Activated CD4-positive, alpha-beta T cell treated with anti-CD3 and anti-CD28 coated beads for 36 hours (primary cell): Measurements from ENCODE around the gene CPNE1. TPM values are rescaled to one million over a fixed set of nuclear protein-coding genes. Genes with fewer than 3 reads are reported as not detected.
A peak's percentile ranks its signal among the peaks of the same experiment; 100 is the strongest.

ENCODE experiments used
- ATAC-seq: fragments of 200-7000 bp; cut with Tn5 transposase; one replicate; pipeline ENCODE4 v1.10.0; 2021; ENCODE audit warnings: mild to moderate bottlenecking, moderate library complexity
- CTCF ChIA-PET: fragments of 350-600 bp; sonication (Branson Sonifier 250); formaldehyde crosslinking; loops from one replicate; lab custom pipeline; 2021; ENCODE audit warnings: antibody characterized with exemption; lab: Charles Lee
- POLR2A ChIA-PET: fragments of 350-600 bp; sonication (Branson Sonifier 250); formaldehyde crosslinking; loops from one replicate; lab custom pipeline; 2021; ENCODE audit warnings: antibody characterized with exemption, inconsistent platforms; lab: Charles Lee
- DNase-seq: peaks from one replicate; pipeline ENCODE4 v3.0.0-alpha.2; 2020
- H3K27ac Mint-ChIP-seq: one replicate; pipeline ENCODE4 v1.8.0; 2021; ENCODE audit warnings: mixed read lengths
- H3K27me3 Mint-ChIP-seq: one replicate; pipeline ENCODE4 v1.8.0; 2021; ENCODE audit warnings: mixed read lengths
- H3K36me3 Mint-ChIP-seq: one replicate; pipeline ENCODE4 v1.8.0; 2021; ENCODE audit warnings: low read depth, mixed read lengths
- H3K4me1 Mint-ChIP-seq: one replicate; pipeline ENCODE4 v1.8.0; 2021; ENCODE audit warnings: mixed read lengths
- H3K4me3 Mint-ChIP-seq: one replicate; pipeline ENCODE4 v1.8.0; 2021; ENCODE audit warnings: mild to moderate bottlenecking, moderate library complexity, mixed read lengths
- H3K9me3 Mint-ChIP-seq: one replicate; pipeline ENCODE4 v1.8.0; 2021; ENCODE audit warnings: low read depth, mixed read lengths
- intact Hi-C, 2 experiments: fragments of 100-400 bp; cut with DNase I in 1 of 2; cut with micrococcal nuclease in 1 of 2; formaldehyde crosslinking; loops; one replicate each; pipeline versions ENCODE4 v1.14.2 to v1.15.1; 2022 to 2024; cut with DNase I, micrococcal nuclease
- total RNA-seq, 2 experiments: library from RNA; stranded (reverse); gene quantifications; one replicate each; pipeline ENCODE4 v1.2.3, GENCODE V29; 2021

The CPNE1 gene
- total RNA-seq, 2 experiments from 2014 or later = 249 to 258 TPM

GRCh38 chr20:35600176-35600992 lies 64.3 kb downstream of the CPNE1 start:
- ChIA-PET POLR2A (interaction anchor here (0.6 to 1.2 kb wide), 3 partner anchors 15 to 127 kb away, joined by 3 to 10 read pairs (median 6); partner anchors contain the start of gene SPAG4), CTCF (interaction anchor here (0.6 to 1.5 kb wide), 8 partner anchors 9 to 285 kb away, joined by 3 to 6 read pairs (median 4); partner anchors contain the start of gene SPAG4)
- ATAC-seq (peak; percentile 1), DNase-seq (peak; percentile 16)
- H3K9me3 Mint-ChIP-seq = no peaks in the 10 kb centered on the region
- intact Hi-C loops = loop anchor here (5.0 kb wide), 3 partner anchors 62 to 138 kb away; partner anchors contain the start of genes CPNE1 (in 1 of the 2), NFS1 (in 1 of the 2), RBM12 (in 1 of the 2) and ROMO1 (in 1 of the 2)
- peak overlapping the region; percentile 58 for H3K4me3 Mint-ChIP-seq
- peaks cover 23% of the 10 kb centered on the region for H3K27me3 Mint-ChIP-seq
- no peaks in the 10 kb centered on the region for H3K36me3 Mint-ChIP-seq
- peaks cover 5% of the 10 kb centered on the region for H3K4me1 Mint-ChIP-seq
- H3K27ac Mint-ChIP-seq = no peak overlapping the region

- H3K9me3 Mint-ChIP-seq = no peaks in the 10 kb centered on the region
- ATAC-seq (no peak), DNase-seq (no peak)
- peaks cover 23% of the 10 kb centered on the region for H3K27me3 Mint-ChIP-seq
- H3K36me3 Mint-ChIP-seq = no peaks in the 10 kb centered on the region
- ChIA-PET CTCF (no interaction called here), POLR2A (interaction anchor here (0.6 to 0.8 kb wide), 2 partner anchors 30 to 128 kb away, joined by 3 to 10 read pairs; no protein-coding TSS in a partner anchor)
- intact Hi-C loops = loop anchor here (5.0 kb wide), 3 partner anchors 63 to 137 kb away; partner anchors contain the start of genes CPNE1 (in 1 of the 2), NFS1 (in 1 of the 2), RBM12 (in 1 of the 2) and ROMO1 (in 1 of the 2)
- H3K27ac Mint-ChIP-seq = no peak overlapping the region
- H3K4me3 Mint-ChIP-seq = no peak overlapping the region
- peaks cover 5% of the 10 kb centered on the region for H3K4me1 Mint-ChIP-seq
These were observed 65.0 kb downstream of the CPNE1 start for GRCh38 chr20:35599776-35600120.

- POLR2A ChIA-PET = no interaction called here
- no peak for ATAC-seq
- CTCF ChIA-PET = interaction anchor here (0.6 kb wide), 1 partner anchor 20 kb away, joined by 3 read pairs; no protein-coding TSS in a partner anchor
These were observed 65.6 kb downstream of the CPNE1 start for GRCh38 chr20:35598899-35599775.

GRCh38 chr20:35598476-35598875 lies 66.2 kb downstream of the CPNE1 start:
- no peaks in the 10 kb centered on the region for H3K9me3 Mint-ChIP-seq
- POLR2A ChIA-PET = no interaction called here
- ATAC-seq (no peak), DNase-seq (no peak)
- H3K27ac Mint-ChIP-seq = no peak overlapping the region
- H3K4me3 Mint-ChIP-seq = no peak overlapping the region
- peaks cover 5% of the 10 kb centered on the region for H3K4me1 Mint-ChIP-seq
- intact Hi-C loops = no loop called here
- H3K36me3 Mint-ChIP-seq = no peaks in the 10 kb centered on the region
- H3K27me3 Mint-ChIP-seq = peaks cover 23% of the 10 kb centered on the region
- CTCF ChIA-PET = interaction anchor here (0.6 kb wide), 2 partner anchors 20 to 558 kb away, joined by 3 read pairs; no protein-coding TSS in a partner anchor

More at GRCh38 chr20:35598899-35599775, 65.6 kb downstream of the CPNE1 start:
- Mint-ChIP-seq H3K27me3 (peaks cover 23% of the 10 kb centered on the region), H3K4me1 (peaks cover 5% of the 10 kb centered on the region), H3K9me3 (no peaks in the 10 kb centered on the region), H3K4me3 (no peak overlapping the region), H3K27ac (no peak overlapping the region), H3K36me3 (no peaks in the 10 kb centered on the region)
- DNase-seq = no peak
- intact Hi-C loops = no loop called here

GRCh38 chr20:35597186-35597585 lies 67.5 kb downstream of the CPNE1 start:
- POLR2A ChIA-PET = interaction anchor here (0.6 kb wide), 1 partner anchor 61 kb away, joined by 5 read pairs; no protein-coding TSS in a partner anchor
- Mint-ChIP-seq H3K4me1 (peaks cover 5% of the 10 kb centered on the region), H3K9me3 (no peaks in the 10 kb centered on the region), H3K36me3 (no peaks in the 10 kb centered on the region), H3K27me3 (peaks cover 16% of the 10 kb centered on the region), H3K4me3 (no peak overlapping the region), H3K27ac (no peak overlapping the region)
- CTCF ChIA-PET = interaction anchor here (1.0 kb wide), 1 partner anchor 41 kb away, joined by 3 read pairs; no protein-coding TSS in a partner anchor
- ATAC-seq (no peak), DNase-seq (no peak)
- intact Hi-C loops = no loop called here

GRCh38 chr20:35595901-35596300 lies 68.8 kb downstream of the CPNE1 start:
- H3K9me3 Mint-ChIP-seq = no peaks in the 10 kb centered on the region
- DNase-seq = no peak
- intact Hi-C loops = no loop called here
- no peak for ATAC-seq
- H3K4me1 Mint-ChIP-seq = no peaks in the 10 kb centered on the region
- no peaks in the 10 kb centered on the region for H3K36me3 Mint-ChIP-seq
- no peak overlapping the region for H3K27ac Mint-ChIP-seq
- POLR2A ChIA-PET = no interaction called here
- H3K4me3 Mint-ChIP-seq = no peak overlapping the region
- peaks cover 12% of the 10 kb centered on the region for H3K27me3 Mint-ChIP-seq
- CTCF ChIA-PET = no interaction called here

GRCh38 chr20:35595456-35595855 lies 69.2 kb downstream of the CPNE1 start:
- Mint-ChIP-seq H3K4me1 (no peaks in the 10 kb centered on the region), H3K27ac (no peak overlapping the region), H3K4me3 (no peak overlapping the region), H3K36me3 (no peaks in the 10 kb centered on the region), H3K9me3 (no peaks in the 10 kb centered on the region), H3K27me3 (peaks cover 10% of the 10 kb centered on the region)
- POLR2A ChIA-PET = no interaction called here
- ATAC-seq = no peak
- intact Hi-C loops = no loop called here
- DNase-seq = no peak
- CTCF ChIA-PET = no interaction called here

- H3K4me1 Mint-ChIP-seq = no peaks in the 10 kb centered on the region
- no peak overlapping the region for H3K4me3 Mint-ChIP-seq
- H3K27ac Mint-ChIP-seq = no peak overlapping the region
- intact Hi-C loops = no loop called here
- ChIA-PET POLR2A (interaction anchor here (0.6 kb wide), 1 partner anchor 30 kb away, joined by 6 read pairs; no protein-coding TSS in a partner anchor), CTCF (interaction anchor here (0.5 to 2.2 kb wide), 3 partner anchors 9 to 262 kb away, joined by 3 to 6 read pairs (median 4); no protein-coding TSS in a partner anchor)
- no peak for ATAC-seq
- no peak for DNase-seq
- H3K36me3 Mint-ChIP-seq = no peaks in the 10 kb centered on the region
- H3K9me3 Mint-ChIP-seq = no peaks in the 10 kb centered on the region
- no peaks in the 10 kb centered on the region for H3K27me3 Mint-ChIP-seq
These were observed 72.2 kb downstream of the CPNE1 start for GRCh38 chr20:35592339-35592974.

- intact Hi-C loops = no loop called here
These were observed 76.3 kb downstream of the CPNE1 start for GRCh38 chr20:35588397-35588796.

GRCh38 chr20:35587436-35587835 lies 77.3 kb downstream of the CPNE1 start:
- no peak overlapping the region for H3K27ac Mint-ChIP-seq
- CTCF ChIA-PET = interaction anchor here (1.1 kb wide), 1 partner anchor 26 kb away, joined by 3 read pairs; no protein-coding TSS in a partner anchor

More at GRCh38 chr20:35588397-35588796, 76.3 kb downstream of the CPNE1 start:
- ChIA-PET POLR2A (no interaction called here), CTCF (no interaction called here)
- no peaks in the 10 kb centered on the region for H3K36me3 Mint-ChIP-seq
- H3K4me1 Mint-ChIP-seq = no peaks in the 10 kb centered on the region
- no peak overlapping the region for H3K4me3 Mint-ChIP-seq
- ATAC-seq (no peak), DNase-seq (no peak)
- no peaks in the 10 kb centered on the region for H3K9me3 Mint-ChIP-seq
- H3K27ac Mint-ChIP-seq = no peak overlapping the region
- H3K27me3 Mint-ChIP-seq = no peaks in the 10 kb centered on the region

More at GRCh38 chr20:35587436-35587835, 77.3 kb downstream of the CPNE1 start:
- intact Hi-C loops = no loop called here
- Mint-ChIP-seq H3K4me1 (no peaks in the 10 kb centered on the region), H3K4me3 (no peak overlapping the region), H3K9me3 (no peaks in the 10 kb centered on the region), H3K27me3 (no peaks in the 10 kb centered on the region), H3K36me3 (no peaks in the 10 kb centered on the region)
- no peak for ATAC-seq
- no peak for DNase-seq
- POLR2A ChIA-PET = no interaction called here
